HCT116 (cell line): ENCODE results near the gene LMNTD2.

Experiments
- EZH2 ChIP-seq: fragments of 200-600 bp; sonication (generic); IDR thresholded peaks from 2 replicates; pipeline ENCODE4 v1.6.1; 2017; ENCODE audit warnings: antibody characterized with exemption, mixed run types
- FOSL1 ChIP-seq: IDR thresholded peaks from 2 replicates; pipeline ENCODE4 v1.6.1; 2012; ENCODE audit warnings: low read depth
- JUND ChIP-seq: IDR thresholded peaks from 2 replicates; pipeline ENCODE4 v1.6.1; 2012
- POLR2A ChIP-seq: IDR thresholded peaks from 2 replicates; pipeline ENCODE4 v1.7.0; 2011; ENCODE audit warnings: borderline replicate concordance; ENCODE audit not compliant: insufficient read depth, insufficient read length; ENCODE audit errors: extremely low read depth
- POLR2AphosphoS5 ChIP-seq: IDR thresholded peaks from 2 replicates; pipeline ENCODE4 v1.6.1; 2011; ENCODE audit warnings: mild to moderate bottlenecking, low read depth, low read length, moderate library complexity
- SIN3A ChIP-seq: IDR thresholded peaks from 2 replicates; pipeline ENCODE4 v1.6.1; 2012; ENCODE audit warnings: low read depth
- YY1 ChIP-seq: IDR thresholded peaks from 2 replicates; pipeline ENCODE4 v1.6.1; 2011; ENCODE audit warnings: low read length, low read depth, moderate library complexity, mild to moderate bottlenecking; ENCODE audit not compliant: insufficient replicate concordance; ENCODE audit errors: extremely low read depth
- ZFX ChIP-seq: fragments of 450-650 bp; IDR thresholded peaks from 2 replicates; pipeline ENCODE4 v1.6.1; 2017
- ZNF274 ChIP-seq: fragments of 200-500 bp; sonication (Bioruptor generic); IDR thresholded peaks from 2 replicates; pipeline ENCODE4 v1.6.1; 2014; ENCODE audit warnings: mild to moderate bottlenecking, low read depth, low read length, inconsistent platforms
- TF ChIP-seq, protein P1 (sequence below), 3 experiments: fragments of 200-600 bp in 1 of 3; sonication (generic) in 1 of 3; IDR thresholded peaks in 2 of 3; conservative IDR thresholded peaks in 1 of 3; 2 replicates each; pipeline ENCODE4 v1.5.1; 2012 to 2017; ENCODE audit warnings: low read depth in 2 of 3, low read length in 2 of 3, antibody characterized with exemption in 1 of 3, borderline replicate concordance in 1 of 3, control low read depth in 1 of 3, mild to moderate bottlenecking in 1 of 3, mixed read lengths in 1 of 3, mixed run types in 1 of 3, moderate library complexity in 1 of 3; ENCODE audit not compliant: insufficient read depth in 1 of 3
- TF ChIP-seq, protein P2 (sequence below): IDR thresholded peaks from 2 replicates; pipeline ENCODE4 v1.6.1; 2012
- TF ChIP-seq, protein P3 (sequence below): IDR thresholded peaks from 2 replicates; pipeline ENCODE4 v1.6.1; 2012; ENCODE audit warnings: low read depth
- TF ChIP-seq, protein P4 (sequence below): IDR thresholded peaks from 2 replicates; pipeline ENCODE4 v1.6.1; 2012
- TF ChIP-seq, protein P5 (sequence below): IDR thresholded peaks from 2 replicates; pipeline ENCODE4 v1.6.1; 2011; ENCODE audit warnings: mild to moderate bottlenecking, low read length, moderate library complexity; ENCODE audit not compliant: insufficient replicate concordance; ENCODE audit errors: extremely low read depth

DNA sequence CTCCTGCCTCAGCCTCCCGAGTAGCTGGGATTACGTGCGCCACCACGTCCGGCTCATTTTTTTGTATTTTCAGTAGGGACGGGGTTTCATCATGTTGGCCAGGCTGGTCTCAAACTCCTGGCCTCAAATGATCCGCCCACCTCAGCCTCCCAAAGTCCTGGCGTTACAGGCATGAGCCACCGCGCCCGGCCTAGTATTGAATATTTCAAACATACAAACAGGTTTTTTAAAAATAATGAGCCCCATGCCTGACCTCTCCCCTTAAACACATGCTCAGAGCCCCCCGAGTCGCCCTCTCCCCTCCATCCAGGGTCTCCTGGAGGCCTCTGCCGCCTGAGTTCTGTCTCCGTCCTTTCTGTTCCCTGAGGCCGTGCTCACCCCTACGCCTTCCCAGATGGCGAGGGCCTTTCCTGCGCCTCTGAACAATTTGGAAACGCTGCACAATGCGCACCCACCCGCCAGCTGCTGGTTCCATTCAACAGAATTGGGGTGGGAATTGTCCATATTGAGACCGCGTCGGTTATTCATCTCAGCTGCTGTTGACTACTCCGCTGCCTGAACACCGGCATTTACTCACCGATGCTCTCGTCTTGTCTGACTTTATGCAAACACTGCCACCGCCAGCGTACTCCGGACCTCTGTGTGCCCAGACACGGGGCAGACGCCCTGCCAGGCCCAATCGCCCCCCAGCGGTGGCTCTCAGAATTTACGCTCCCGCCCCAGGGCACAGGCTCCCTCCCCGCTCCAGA lies 39.9 kb downstream of the LMNTD2 start:
- TF ChIP-seq ZNF274 = no peak
- TF ChIP-seq, protein P1, sequence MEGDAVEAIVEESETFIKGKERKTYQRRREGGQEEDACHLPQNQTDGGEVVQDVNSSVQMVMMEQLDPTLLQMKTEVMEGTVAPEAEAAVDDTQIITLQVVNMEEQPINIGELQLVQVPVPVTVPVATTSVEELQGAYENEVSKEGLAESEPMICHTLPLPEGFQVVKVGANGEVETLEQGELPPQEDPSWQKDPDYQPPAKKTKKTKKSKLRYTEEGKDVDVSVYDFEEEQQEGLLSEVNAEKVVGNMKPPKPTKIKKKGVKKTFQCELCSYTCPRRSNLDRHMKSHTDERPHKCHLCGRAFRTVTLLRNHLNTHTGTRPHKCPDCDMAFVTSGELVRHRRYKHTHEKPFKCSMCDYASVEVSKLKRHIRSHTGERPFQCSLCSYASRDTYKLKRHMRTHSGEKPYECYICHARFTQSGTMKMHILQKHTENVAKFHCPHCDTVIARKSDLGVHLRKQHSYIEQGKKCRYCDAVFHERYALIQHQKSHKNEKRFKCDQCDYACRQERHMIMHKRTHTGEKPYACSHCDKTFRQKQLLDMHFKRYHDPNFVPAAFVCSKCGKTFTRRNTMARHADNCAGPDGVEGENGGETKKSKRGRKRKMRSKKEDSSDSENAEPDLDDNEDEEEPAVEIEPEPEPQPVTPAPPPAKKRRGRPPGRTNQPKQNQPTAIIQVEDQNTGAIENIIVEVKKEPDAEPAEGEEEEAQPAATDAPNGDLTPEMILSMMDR (IDR thresholded peaks at IDR 0.05 in 2 of 3, conservative IDR thresholded peaks at IDR 0.05 in 1 of 3; ENCODE audit: borderline replicate concordance in 1 of 3, insufficient read depth in 1 of 3, low read depth in 2 of 3, low read length in 2 of 3) = no peak
- no peak for TF ChIP-seq EZH2
- no peak for TF ChIP-seq YY1
- no peak for TF ChIP-seq ZFX
- TF ChIP-seq, protein P2, sequence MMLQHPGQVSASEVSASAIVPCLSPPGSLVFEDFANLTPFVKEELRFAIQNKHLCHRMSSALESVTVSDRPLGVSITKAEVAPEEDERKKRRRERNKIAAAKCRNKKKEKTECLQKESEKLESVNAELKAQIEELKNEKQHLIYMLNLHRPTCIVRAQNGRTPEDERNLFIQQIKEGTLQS = no peak
- TF ChIP-seq, protein P3, sequence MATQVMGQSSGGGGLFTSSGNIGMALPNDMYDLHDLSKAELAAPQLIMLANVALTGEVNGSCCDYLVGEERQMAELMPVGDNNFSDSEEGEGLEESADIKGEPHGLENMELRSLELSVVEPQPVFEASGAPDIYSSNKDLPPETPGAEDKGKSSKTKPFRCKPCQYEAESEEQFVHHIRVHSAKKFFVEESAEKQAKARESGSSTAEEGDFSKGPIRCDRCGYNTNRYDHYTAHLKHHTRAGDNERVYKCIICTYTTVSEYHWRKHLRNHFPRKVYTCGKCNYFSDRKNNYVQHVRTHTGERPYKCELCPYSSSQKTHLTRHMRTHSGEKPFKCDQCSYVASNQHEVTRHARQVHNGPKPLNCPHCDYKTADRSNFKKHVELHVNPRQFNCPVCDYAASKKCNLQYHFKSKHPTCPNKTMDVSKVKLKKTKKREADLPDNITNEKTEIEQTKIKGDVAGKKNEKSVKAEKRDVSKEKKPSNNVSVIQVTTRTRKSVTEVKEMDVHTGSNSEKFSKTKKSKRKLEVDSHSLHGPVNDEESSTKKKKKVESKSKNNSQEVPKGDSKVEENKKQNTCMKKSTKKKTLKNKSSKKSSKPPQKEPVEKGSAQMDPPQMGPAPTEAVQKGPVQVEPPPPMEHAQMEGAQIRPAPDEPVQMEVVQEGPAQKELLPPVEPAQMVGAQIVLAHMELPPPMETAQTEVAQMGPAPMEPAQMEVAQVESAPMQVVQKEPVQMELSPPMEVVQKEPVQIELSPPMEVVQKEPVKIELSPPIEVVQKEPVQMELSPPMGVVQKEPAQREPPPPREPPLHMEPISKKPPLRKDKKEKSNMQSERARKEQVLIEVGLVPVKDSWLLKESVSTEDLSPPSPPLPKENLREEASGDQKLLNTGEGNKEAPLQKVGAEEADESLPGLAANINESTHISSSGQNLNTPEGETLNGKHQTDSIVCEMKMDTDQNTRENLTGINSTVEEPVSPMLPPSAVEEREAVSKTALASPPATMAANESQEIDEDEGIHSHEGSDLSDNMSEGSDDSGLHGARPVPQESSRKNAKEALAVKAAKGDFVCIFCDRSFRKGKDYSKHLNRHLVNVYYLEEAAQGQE = no peak
- TF ChIP-seq, protein P4, sequence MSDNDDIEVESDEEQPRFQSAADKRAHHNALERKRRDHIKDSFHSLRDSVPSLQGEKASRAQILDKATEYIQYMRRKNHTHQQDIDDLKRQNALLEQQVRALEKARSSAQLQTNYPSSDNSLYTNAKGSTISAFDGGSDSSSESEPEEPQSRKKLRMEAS = no peak
- no peak for TF ChIP-seq POLR2A
- TF ChIP-seq FOSL1 = no peak
- TF ChIP-seq SIN3A = no peak
- TF ChIP-seq POLR2AphosphoS5 = no peak
- no peak for TF ChIP-seq JUND
- TF ChIP-seq, protein P5, sequence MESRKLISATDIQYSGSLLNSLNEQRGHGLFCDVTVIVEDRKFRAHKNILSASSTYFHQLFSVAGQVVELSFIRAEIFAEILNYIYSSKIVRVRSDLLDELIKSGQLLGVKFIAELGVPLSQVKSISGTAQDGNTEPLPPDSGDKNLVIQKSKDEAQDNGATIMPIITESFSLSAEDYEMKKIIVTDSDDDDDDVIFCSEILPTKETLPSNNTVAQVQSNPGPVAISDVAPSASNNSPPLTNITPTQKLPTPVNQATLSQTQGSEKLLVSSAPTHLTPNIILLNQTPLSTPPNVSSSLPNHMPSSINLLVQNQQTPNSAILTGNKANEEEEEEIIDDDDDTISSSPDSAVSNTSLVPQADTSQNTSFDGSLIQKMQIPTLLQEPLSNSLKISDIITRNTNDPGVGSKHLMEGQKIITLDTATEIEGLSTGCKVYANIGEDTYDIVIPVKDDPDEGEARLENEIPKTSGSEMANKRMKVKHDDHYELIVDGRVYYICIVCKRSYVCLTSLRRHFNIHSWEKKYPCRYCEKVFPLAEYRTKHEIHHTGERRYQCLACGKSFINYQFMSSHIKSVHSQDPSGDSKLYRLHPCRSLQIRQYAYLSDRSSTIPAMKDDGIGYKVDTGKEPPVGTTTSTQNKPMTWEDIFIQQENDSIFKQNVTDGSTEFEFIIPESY = no peak
